Vagina (tissue), 2 donors: ENCODE data around the gene GARIN5B.

Source experiments
- POLR2AphosphoS5 ChIP-seq, 2 donors: sonication (generic); formaldehyde crosslinking; IDR thresholded peaks; one replicate each; pipeline ENCODE4 v1.9.0; 2017; ENCODE audit warnings: antibody characterized with exemption in 2 of 2, mild to moderate bottlenecking in 2 of 2, low read depth in 1 of 2; ENCODE audit not compliant: insufficient read depth in 1 of 2
- TF ChIP-seq, protein P1 (sequence below), 3 experiments: fragments of 450-650 bp in 2 of 3; fragments of 200-600 bp in 1 of 3; sonication (generic) in 1 of 3; IDR thresholded peaks; one replicate each; pipeline ENCODE4 v1.5.1; 2017 to 2019; ENCODE audit warnings: antibody characterized with exemption in 3 of 3, mild to moderate bottlenecking in 2 of 3, moderate library complexity in 2 of 3

- no peak for TF ChIP-seq POLR2AphosphoS5 (IDR thresholded peaks at IDR 0.05; ENCODE audit: insufficient read depth in 1 of 2, low read depth in 1 of 2)
- TF ChIP-seq, protein P1, sequence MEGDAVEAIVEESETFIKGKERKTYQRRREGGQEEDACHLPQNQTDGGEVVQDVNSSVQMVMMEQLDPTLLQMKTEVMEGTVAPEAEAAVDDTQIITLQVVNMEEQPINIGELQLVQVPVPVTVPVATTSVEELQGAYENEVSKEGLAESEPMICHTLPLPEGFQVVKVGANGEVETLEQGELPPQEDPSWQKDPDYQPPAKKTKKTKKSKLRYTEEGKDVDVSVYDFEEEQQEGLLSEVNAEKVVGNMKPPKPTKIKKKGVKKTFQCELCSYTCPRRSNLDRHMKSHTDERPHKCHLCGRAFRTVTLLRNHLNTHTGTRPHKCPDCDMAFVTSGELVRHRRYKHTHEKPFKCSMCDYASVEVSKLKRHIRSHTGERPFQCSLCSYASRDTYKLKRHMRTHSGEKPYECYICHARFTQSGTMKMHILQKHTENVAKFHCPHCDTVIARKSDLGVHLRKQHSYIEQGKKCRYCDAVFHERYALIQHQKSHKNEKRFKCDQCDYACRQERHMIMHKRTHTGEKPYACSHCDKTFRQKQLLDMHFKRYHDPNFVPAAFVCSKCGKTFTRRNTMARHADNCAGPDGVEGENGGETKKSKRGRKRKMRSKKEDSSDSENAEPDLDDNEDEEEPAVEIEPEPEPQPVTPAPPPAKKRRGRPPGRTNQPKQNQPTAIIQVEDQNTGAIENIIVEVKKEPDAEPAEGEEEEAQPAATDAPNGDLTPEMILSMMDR (IDR thresholded peaks at IDR 0.05), result no peak
Observed at GRCh38 chr19:55352549-55353145, 10.4 kb downstream of the GARIN5B start.
